ENCODE data around the gene PTPMT1.

PTPMT1 gene, protein sequence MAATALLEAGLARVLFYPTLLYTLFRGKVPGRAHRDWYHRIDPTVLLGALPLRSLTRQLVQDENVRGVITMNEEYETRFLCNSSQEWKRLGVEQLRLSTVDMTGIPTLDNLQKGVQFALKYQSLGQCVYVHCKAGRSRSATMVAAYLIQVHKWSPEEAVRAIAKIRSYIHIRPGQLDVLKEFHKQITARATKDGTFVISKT

GRCh38 chr11:47565340-47566148, at the start of gene PTPMT1:
PTPMT1 (plus strand) TSS chr11:47565599; CDS start chr11:47565623, 24 bp downstream.
- no peak for DNase-seq (ENCODE audit: low read depth)
- in situ Hi-C loops (cut with HindIII; ENCODE audit: low sequenced_read_pairs) = no loop called here
- H3K4me3 ChIP-seq (ENCODE audit: low read depth, low read length) = peak within 1 kb of the TSS; percentile 84
- TF ChIP-seq, protein P1, sequence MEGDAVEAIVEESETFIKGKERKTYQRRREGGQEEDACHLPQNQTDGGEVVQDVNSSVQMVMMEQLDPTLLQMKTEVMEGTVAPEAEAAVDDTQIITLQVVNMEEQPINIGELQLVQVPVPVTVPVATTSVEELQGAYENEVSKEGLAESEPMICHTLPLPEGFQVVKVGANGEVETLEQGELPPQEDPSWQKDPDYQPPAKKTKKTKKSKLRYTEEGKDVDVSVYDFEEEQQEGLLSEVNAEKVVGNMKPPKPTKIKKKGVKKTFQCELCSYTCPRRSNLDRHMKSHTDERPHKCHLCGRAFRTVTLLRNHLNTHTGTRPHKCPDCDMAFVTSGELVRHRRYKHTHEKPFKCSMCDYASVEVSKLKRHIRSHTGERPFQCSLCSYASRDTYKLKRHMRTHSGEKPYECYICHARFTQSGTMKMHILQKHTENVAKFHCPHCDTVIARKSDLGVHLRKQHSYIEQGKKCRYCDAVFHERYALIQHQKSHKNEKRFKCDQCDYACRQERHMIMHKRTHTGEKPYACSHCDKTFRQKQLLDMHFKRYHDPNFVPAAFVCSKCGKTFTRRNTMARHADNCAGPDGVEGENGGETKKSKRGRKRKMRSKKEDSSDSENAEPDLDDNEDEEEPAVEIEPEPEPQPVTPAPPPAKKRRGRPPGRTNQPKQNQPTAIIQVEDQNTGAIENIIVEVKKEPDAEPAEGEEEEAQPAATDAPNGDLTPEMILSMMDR (IDR thresholded peaks at IDR 0.05; ENCODE audit: low read depth, low read length, missing control alignments) = no peak

DNA sequence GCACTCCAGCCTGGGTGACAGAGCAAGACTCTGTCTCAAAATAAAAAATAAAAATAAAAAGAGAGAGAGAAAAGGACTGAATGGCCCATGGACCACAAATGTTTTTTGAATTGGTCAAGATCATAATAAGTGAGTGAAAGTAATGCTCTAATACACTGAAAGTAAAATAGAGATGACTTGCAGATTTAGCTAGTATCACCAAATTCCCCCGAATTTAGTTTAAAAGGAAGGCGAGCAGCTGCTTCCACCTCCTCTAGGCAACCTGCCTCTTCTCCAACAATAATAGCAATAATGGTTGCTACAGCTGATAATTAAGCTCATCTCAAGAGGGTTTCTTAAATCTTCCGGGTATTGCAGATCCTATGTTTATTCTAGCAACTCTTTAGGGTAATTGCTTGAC, 49.2 kb upstream of the PTPMT1 start:
- in situ Hi-C loops (cut with HindIII; ENCODE audit: low sequenced_read_pairs) = no loop called here
- TF ChIP-seq, protein P1 (IDR thresholded peaks at IDR 0.05; ENCODE audit: low read depth, low read length, missing control alignments) = no peak
- DNase-seq (ENCODE audit: low read depth) = no peak
- H3K4me3 ChIP-seq (ENCODE audit: low read depth, low read length) = no peak overlapping the region

DNA sequence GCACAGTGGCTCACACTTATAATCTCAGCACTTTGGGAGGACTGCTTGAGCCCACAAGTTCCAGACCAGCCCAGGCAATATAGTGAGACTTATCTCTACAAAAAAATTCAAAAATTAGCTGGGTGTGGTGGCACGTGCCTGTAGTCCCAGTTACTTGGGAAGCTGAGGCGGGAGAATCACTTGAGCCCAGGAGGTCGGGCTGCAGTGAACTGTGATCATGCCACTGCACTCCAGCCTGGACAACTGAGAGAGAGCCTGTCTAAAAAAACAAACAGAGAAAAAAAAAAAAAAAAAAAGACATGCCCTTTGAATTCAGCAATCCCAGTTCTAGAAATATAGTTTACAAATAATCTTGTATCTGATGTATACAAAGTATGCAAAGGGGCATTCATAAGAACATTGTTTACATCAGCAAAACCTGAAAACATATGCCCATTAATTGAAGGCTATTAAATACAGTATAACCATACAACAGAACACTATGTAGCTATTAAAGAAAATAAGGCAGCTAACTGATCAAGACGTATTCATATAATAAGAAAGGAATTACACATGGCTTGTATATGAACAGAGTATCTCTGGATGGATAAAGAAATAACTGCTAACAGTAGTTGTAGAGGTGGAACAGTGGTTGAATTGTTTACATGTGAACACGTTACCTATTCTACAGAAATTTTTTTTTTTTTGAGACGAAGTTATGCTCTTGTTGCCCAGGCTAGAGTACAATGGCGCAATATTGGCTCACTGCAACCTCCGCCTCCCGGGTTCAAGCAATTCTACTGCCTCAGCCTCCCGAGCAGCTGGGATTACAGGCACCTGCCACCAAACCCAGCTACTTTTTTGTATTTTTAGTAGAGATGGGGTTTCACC, 48.2 kb upstream of the PTPMT1 start:
- DNase-seq (ENCODE audit: low read depth) = no peak
- in situ Hi-C loops (cut with HindIII; ENCODE audit: low sequenced_read_pairs) = no loop called here
- TF ChIP-seq, protein P1 (IDR thresholded peaks at IDR 0.05; ENCODE audit: low read depth, low read length, missing control alignments) = no peak
- no peak overlapping the region for H3K4me3 ChIP-seq (ENCODE audit: low read depth, low read length)

DNA sequence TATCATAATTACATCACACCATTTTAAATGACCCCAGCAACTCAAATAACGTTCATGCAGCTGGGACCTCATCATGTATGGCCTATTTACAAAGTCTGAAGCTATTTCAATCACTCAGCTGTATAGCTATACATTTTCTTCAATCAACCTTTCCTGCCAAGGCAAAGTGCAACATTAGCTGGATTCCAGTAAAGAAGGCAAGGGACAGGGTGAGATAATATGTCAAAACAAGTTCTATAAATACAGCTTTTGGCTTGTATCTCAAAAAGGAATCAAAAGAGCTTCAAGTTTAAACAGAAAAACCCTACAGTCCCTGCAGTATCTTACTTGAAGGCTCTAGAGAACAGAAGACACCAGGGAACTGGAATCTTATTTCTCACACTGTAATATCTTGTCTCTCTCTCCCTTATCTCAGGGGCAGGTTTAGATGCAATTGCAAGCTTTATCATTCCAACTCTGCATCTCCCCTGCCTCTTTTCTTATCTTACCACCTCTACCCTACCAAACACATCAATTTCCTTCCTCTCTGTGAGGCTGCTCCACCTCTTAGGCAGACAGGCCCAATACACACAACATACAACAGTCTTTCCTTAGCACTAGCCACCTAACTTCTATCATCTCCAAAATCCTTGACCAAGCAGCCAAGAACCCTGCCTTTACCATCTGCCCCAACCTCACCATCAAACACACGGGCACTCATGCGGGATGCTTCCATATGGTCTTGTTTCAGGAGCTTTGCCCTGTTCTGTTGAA, 47.0 kb upstream of the PTPMT1 start:
- in situ Hi-C loops (cut with HindIII; ENCODE audit: low sequenced_read_pairs) = no loop called here
- no peak overlapping the region for H3K4me3 ChIP-seq (ENCODE audit: low read depth, low read length)
- TF ChIP-seq, protein P1 (IDR thresholded peaks at IDR 0.05; ENCODE audit: low read depth, low read length, missing control alignments) = no peak
- DNase-seq (ENCODE audit: low read depth) = no peak

DNA sequence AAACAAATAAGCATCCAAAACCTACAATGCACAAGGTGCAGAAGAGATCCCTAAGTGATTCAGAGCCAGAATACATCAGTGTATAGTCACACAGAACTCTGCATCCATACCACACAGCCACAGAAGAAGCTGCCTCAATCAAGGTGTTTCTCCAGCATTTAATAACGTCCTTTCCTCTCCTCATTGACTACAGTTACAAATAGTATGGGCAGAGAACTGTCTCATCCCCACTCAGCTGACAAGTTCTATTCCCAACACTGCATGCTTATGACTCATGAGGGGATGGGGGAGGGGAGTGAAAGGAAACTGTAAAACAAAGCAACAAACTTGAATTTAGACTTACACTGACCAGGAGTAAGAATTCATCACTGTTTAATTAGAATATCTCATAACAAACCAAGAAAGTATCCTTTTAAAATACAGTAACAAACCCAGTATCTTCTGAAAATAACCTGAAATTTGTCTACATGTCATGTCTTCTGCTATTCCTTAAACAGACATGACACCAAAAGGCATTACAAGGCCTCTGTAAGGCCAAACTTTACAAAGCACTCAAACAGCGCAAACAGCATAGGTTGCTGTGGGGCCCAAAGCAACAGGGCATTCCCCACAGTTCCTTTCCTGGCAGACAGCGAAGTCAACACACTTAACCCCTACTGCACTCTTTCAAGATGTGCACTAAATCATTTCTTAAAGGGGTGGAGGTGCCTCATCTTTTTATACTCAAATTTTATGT, 41.7 kb upstream of the PTPMT1 start:
- TF ChIP-seq, protein P1 (IDR thresholded peaks at IDR 0.05; ENCODE audit: low read depth, low read length, missing control alignments) = no peak
- peak; percentile 54 for DNase-seq (ENCODE audit: low read depth)
- in situ Hi-C loops (cut with HindIII; ENCODE audit: low sequenced_read_pairs) = no loop called here
- peak overlapping the region; percentile 4 for H3K4me3 ChIP-seq (ENCODE audit: low read depth, low read length)
